Endothelial cell of umbilical vein (primary cell): ENCODE results near the gene GRIA1.

Source experiments
- EZH2 ChIP-seq: IDR thresholded peaks from 2 replicates; pipeline ENCODE4 v1.6.1; 2012; ENCODE audit warnings: borderline replicate concordance, low read depth, mild to moderate bottlenecking, moderate library complexity, low read length, inconsistent platforms; ENCODE audit not compliant: severe bottlenecking
- FOS ChIP-seq: IDR thresholded peaks from 2 replicates; pipeline ENCODE4 v1.6.1; 2011; ENCODE audit warnings: mild to moderate bottlenecking, low read length, moderate library complexity, borderline replicate concordance; ENCODE audit not compliant: insufficient read depth
- GATA2 ChIP-seq: IDR thresholded peaks from 2 replicates; pipeline ENCODE4 v1.7.0; 2011; ENCODE audit warnings: low read depth, mild to moderate bottlenecking, moderate library complexity, mixed read lengths, low read length; ENCODE audit not compliant: insufficient read length, insufficient read depth
- MAX ChIP-seq: IDR thresholded peaks from 2 replicates; pipeline ENCODE4 v1.6.1; 2011; ENCODE audit not compliant: insufficient read depth, insufficient read length
- MYC ChIP-seq: IDR thresholded peaks from one replicate; pipeline ENCODE4 v1.6.1; 2011; ENCODE audit warnings: mild to moderate bottlenecking, low read depth, low read length
- POLR2A ChIP-seq: IDR thresholded peaks from 2 replicates; pipeline ENCODE4 v1.6.1; 2012; ENCODE audit warnings: low read depth, mild to moderate bottlenecking, control low read depth, low read length
- POLR2AphosphoS5 ChIP-seq: IDR thresholded peaks from 2 replicates; pipeline ENCODE4 v1.6.1; 2012; ENCODE audit warnings: low read depth, mild to moderate bottlenecking, control low read depth, low read length, moderate library complexity; ENCODE audit not compliant: insufficient read depth
- TF ChIP-seq, protein P1 (sequence below), 2 donors: IDR thresholded peaks; 1 replicate in 1 of 2; 2 replicates in 1 of 2; pipeline ENCODE4 v1.5.1; 2011; ENCODE audit warnings: low read length in 2 of 2, mild to moderate bottlenecking in 2 of 2, moderate library complexity in 2 of 2, control low read depth in 1 of 2, inconsistent platforms in 1 of 2, low read depth in 1 of 2; ENCODE audit not compliant: insufficient read depth in 1 of 2; ENCODE audit errors: extremely low read depth in 1 of 2

DNA sequence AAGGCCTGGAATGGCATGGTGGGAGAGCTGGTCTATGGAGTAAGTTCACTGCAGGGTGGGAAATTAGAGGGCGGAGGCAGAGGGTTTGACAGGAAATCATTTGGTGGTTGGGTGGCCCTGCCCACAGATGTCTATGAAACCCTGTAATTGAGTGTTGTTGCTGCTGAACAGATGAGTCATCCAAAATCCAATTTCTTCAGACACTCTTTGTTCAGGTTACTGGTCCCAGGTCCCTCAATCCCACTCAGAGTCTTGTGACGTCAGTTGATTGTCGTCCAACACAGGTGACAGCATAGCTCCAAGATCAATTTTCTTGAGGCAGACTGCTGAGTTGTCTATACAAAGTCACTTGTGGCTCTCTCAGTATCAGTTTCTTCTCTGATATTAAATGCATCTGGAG, 208.6 kb downstream of the GRIA1 start:
- no peak for TF ChIP-seq POLR2A
- TF ChIP-seq, protein P1, sequence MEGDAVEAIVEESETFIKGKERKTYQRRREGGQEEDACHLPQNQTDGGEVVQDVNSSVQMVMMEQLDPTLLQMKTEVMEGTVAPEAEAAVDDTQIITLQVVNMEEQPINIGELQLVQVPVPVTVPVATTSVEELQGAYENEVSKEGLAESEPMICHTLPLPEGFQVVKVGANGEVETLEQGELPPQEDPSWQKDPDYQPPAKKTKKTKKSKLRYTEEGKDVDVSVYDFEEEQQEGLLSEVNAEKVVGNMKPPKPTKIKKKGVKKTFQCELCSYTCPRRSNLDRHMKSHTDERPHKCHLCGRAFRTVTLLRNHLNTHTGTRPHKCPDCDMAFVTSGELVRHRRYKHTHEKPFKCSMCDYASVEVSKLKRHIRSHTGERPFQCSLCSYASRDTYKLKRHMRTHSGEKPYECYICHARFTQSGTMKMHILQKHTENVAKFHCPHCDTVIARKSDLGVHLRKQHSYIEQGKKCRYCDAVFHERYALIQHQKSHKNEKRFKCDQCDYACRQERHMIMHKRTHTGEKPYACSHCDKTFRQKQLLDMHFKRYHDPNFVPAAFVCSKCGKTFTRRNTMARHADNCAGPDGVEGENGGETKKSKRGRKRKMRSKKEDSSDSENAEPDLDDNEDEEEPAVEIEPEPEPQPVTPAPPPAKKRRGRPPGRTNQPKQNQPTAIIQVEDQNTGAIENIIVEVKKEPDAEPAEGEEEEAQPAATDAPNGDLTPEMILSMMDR (IDR thresholded peaks at IDR 0.05; ENCODE audit: extremely low read depth in 1 of 2, insufficient read depth in 1 of 2, low read depth in 1 of 2, low read length in 2 of 2) = no peak
- no peak for TF ChIP-seq POLR2AphosphoS5
- TF ChIP-seq MAX = no peak
- no peak for TF ChIP-seq MYC
- no peak for TF ChIP-seq EZH2
- TF ChIP-seq GATA2 = no peak
- TF ChIP-seq FOS = no peak
